Measurements from ENCODE around the gene ELOVL7. TPM values are rescaled to one million over a fixed set of nuclear protein-coding genes. Genes with fewer than 3 reads are reported as not detected.
"Not testable (repeated sequence)": the region's sequence is repeated elsewhere in the genome, so short reads cannot be mapped to it uniquely, and the experiment has no call there.

ELOVL7 gene
- total RNA-seq, 1 donor from 2014 or later, result not detected

DNA sequence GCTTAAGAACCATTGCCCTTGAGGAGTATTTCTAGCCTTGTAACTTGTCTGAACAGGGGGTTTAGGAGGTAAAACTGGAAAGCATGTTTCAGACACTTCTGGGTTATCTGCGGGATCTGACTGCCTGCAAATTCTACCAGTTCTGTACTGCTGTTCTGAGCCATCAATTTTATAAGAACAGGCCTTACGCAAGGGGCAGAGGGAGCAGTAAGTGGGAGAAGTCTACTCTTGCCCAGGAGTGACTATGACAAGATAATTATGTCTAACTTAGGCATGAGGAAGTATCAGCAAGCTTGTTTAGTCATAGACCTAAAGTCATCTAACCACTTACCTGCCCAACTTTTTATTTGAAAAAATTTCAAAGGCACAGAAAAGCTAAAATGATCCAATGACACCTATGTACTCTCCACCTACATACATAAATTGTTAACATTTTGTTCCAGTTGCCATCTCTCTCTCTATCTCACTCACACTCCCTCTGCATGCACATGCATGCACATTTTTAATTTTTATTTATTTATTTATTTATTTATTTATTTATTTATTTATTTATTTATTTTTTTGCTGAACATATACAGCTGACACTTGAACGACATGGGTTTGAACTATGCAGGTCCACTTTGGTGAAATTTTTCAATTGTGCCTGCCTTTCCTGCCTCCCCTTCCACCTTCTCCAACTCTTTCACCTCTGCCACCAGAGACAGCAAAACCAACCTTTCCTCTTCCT, 125.7 kb downstream of the ELOVL7 start:
- no peak for DNase-seq (ENCODE audit: extremely low read depth, low read depth, low spot score)

DNA sequence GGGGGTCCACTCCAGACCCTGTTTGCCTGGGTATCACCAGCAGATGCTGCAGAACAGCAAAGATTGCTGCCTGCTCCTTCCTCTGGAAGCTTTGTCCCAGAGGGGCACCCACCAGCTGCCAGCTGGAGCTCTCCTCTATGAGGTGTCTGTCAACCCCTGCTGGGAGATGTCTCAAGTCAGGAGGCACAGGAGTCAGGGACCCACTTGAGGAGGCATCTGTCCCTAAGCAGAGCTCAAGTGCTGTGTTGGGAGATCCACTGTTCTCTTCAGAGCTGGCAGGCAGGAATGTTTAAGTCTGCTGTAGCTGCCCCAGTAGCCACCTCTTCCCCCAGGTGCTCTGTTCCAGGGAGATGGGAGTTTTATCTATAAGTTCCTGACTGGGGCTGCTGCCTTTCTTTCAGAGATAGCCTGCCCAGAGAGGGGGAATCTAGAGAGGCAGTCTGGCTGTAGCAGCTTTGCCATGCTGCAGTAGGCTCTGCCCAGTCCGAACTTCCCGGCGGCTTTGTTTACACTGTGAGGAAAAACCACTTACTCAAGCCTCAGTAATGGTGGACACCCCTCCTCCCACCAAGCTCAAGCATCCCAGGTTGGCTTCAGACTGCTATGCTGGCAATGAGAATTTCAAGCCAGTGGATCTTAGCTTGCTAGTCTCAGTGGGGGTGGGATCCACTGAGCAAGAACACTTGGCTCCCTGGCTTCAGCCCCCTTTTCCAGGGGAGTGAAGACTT, 128.7 kb downstream of the ELOVL7 start:
- DNase-seq (ENCODE audit: extremely low read depth, low read depth, low spot score), result not testable (repeated sequence)

DNA sequence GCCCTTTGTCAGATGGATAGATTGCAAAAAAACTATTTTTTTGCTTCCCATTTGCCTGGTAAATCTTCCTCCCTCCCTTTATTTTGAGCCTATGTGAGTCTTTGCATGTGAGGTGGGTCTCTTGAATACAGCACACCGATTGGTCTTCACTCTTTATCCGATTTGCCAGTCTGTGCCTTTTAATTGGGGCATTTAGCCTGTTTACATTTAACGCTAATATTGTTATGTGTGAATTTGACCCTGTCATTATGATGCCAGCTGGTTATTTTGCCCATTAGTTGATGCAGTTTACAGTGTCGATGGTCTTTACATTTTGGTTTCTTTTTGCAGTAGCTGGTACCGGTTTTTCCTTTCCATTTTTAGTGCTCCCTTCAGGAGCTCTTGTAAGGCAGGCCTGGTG, 131.1 kb downstream of the ELOVL7 start:
- DNase-seq (ENCODE audit: extremely low read depth, low read depth, low spot score), result no peak

DNA sequence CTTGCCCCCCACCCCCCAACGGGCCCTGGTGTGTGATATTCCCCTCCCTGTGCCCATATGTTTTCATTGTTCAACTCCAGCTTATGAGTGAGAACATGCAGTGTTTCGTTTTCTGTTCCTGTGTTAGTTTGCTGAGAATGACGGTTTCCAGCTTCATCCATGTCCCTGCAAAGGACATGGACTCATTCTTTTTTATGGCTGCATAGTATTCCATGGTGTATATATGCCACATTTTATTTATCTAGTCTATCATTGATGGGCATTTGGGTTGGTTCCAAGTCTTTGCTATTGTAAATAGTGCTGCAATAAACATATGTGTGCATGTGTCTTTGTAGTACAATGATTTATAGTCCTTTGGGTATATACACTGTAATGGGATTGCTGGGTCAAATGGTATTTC, 132.2 kb downstream of the ELOVL7 start:
- DNase-seq (ENCODE audit: extremely low read depth, low read depth, low spot score), result not testable (repeated sequence)

DNA sequence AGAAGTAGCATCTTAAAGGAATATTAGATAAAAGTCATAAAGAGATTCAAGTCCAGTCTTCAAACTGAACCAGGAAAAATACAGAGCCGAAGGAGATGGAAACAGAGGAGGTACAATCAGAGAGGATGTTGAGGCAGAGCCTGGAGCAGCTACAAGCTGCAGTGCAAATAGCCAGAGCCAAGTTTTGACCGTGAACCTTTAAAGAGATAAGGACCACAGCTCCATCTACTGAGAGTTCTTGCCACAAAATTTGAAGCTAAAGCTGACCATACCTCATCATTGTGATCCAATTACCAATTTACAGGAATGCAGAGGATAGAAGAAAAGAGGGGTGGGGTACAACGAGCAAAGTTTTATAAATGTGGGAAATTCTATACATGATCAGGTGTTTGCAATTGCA, 133.7 kb downstream of the ELOVL7 start:
- no peak for DNase-seq (ENCODE audit: extremely low read depth, low read depth, low spot score)

DNA sequence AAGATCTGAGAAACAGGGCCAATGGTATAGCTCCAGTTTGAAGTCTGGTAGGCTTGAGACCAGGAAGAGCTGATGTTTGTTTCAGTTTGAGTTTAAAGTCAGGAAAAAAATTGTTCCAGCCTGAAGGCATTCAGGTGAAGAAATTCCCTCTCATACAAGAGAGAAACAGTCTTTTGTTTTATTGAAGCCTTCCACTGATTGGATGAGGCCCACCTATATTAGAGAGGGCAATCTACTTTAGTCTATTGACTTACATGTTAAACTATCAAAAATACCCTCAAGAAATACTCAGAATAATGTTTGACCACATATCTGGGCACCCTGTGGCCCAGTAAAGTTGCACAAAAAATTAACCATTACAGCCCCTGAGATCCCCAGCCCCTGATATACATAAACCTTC, 138.9 kb downstream of the ELOVL7 start:
- DNase-seq (ENCODE audit: extremely low read depth, low read depth, low spot score), result no peak

DNA sequence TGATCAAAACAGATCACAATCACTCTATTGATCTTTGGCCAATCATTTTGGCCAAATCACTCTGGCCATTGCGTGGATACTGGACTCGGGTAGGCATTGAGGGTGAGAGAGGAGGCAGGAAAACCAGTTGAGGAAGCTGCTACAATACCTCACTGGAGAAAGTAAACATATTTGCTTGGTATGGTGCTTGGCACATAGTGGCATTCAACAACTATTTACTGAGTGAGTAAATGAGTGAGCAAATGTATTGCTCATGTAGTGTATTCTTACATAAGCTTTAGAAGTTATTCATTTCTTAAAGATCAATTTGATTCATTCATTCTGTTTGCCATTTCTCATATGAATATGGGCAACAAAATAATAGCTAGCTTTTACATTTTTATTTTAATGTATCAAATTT, 140.1 kb downstream of the ELOVL7 start:
- no peak for DNase-seq (ENCODE audit: extremely low read depth, low read depth, low spot score)

Other genes starting within 250 kb of the ELOVL7 start
- gene DEPDC1B, start 144.1 kb downstream of the ELOVL7 start, total RNA-seq, result 1.0 and 3.4 TPM in 2 replicates
- gene ERCC8, start 100.8 kb upstream of the ELOVL7 start, total RNA-seq, result 9.6 and 11.1 TPM in 2 replicates
- gene NDUFAF2, start 100.9 kb upstream of the ELOVL7 start, total RNA-seq, result 19.6 and 22.3 TPM in 2 replicates

Measured in glomerular endothelial cell (primary cell).